C4-2B (cell line): ENCODE results near the gene COQ6.
"Not testable (repeated sequence)": the region's sequence is repeated elsewhere in the genome, so short reads cannot be mapped to it uniquely, and the experiment has no call there.

Source experiments
- H3K27ac ChIP-seq: fragments of 450-650 bp; 2 replicates; pipeline ENCODE4 v1.5.1; 2017
- CTCF ChIP-seq: fragments of 450-650 bp; conservative IDR thresholded peaks from 2 replicates; pipeline ENCODE4 v1.5.1; 2017; ENCODE audit warnings: mild to moderate bottlenecking
- ZFX ChIP-seq: fragments of 450-650 bp; IDR thresholded peaks from 2 replicates; pipeline ENCODE4 v1.6.1; 2017

Gene COQ6

GRCh38 chr14:73998726-73999125 lies 48.6 kb downstream of the COQ6 start:
- no peak overlapping the region for H3K27ac ChIP-seq
- TF ChIP-seq CTCF (no peak), ZFX (no peak)

DNA sequence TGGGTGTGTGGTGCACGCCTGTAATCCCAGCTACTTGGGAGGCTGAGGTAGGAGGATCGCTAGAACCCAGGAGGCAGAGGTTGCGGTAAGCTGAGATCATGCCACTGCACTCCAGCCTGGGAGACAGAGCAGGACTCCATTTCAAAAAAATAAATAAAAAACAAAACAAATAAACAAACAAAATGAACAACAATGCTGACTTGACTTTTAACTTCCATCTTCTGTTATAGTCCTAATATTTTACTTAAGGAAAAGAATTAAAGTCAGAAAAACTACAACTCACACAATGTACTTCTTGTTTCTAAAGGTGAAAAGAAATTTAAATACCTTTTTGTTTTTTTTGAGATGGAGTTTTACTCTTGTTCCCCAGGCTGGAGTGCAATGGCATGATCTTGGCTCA lies 55.6 kb downstream of the COQ6 start:
- H3K27ac ChIP-seq, result not testable (repeated sequence)

DNA sequence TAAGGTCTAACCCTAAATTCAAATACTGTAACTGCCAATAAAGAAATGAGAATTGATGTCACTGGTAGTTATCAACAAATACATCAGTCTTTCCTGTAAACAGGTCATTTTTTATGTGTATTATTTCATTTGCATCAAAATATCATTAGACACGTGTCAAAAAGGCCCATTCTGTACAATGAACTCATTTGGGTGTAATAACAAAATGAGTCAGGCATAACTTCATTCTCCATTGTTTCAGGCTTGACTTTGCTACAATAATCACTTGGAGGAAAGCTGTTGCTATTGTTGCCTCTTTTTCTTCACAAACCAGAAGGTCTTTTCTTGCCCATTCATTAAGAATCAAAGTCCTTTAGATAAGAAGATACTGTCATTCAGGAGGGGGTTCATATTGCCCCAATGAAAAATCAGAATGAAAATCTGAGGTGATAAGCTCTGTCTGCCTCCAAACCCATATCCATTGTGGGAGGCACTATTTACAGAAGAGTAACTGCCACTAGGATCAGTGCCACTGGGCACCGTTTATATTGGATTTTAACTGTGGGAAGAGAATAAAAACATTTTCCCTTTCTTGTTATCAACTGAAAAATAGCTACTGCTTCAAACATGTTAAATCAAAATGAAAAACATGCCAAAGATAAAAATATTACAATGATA lies 58.9 kb downstream of the COQ6 start:
- no peak overlapping the region for H3K27ac ChIP-seq
- TF ChIP-seq ZFX, result no peak
- no peak for TF ChIP-seq CTCF
